Fibroblast of skin of back (primary cell): Measurements from ENCODE around the gene MIP. TPM values are rescaled to one million over a fixed set of nuclear protein-coding genes. Genes with fewer than 3 reads are reported as not detected.
A peak's percentile ranks its signal among the peaks of the same experiment; 100 is the strongest.
"Not testable (repeated sequence)": the region's sequence is repeated elsewhere in the genome, so short reads cannot be mapped to it uniquely, and the experiment has no call there.

Experiments used
- DNase-seq: peaks from one replicate; pipeline ENCODE4 v3.0.0-alpha.2; 2013
- polyA plus RNA-seq, 2 experiments: library from polyadenylated mRNA; unstranded; fragments of 120-200 nt; gene quantifications; one replicate each; pipeline ENCODE4 v1.2.1, GENCODE V29; 2013; ENCODE audit not compliant: insufficient read length in 2 of 2

Gene MIP
- not detected for polyA plus RNA-seq (2013, experiment 1 of 2; ENCODE audit: insufficient read length)
- not detected for polyA plus RNA-seq (2013, experiment 2 of 2; ENCODE audit: insufficient read length)

DNA sequence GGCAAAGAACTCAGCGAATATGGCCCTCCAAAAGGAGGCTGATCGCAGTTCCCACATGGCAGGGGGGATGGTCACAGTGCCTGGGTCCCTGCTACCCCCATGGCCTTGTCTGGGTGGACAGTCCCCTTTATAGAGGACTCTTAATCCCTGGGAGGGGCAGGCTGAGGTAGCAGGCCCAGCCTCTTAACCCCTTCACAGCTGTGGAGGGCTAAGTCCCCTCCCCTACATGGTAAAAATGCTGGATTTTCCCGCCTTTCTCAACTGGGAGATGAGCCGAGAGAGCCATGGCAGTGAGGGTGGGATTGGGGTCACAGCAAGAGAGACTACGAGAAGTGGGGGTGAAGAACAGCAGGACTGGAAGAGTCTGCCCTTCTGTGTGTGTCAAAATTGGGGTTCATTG lies at the start of gene MIP:
MIP (minus strand) TSS at position 101 of the 400 bp plus-strand sequence; CDS start at position 57, 44 bp downstream.
- DNase-seq, result no peak

DNA sequence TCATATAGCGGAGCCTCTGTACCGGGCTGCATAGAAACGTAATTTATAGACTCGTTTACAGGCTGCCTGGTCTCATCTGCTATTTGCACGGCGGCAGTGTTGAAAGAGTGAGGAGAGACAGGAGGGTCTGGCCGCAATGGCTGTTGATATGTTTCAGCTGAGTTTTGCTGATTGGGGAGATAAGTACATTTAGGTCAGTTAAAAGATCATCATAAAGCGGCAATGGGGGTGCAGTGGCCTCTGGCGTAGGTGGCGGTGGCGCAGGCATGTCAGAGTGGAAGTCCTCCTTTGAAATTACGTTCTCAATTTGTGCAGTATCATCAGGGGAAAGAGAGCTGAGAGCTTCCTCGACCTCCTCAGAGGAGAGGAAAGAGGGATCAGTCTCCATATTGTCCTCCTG lies 45.4 kb upstream of the MIP start:
- not testable (repeated sequence) for DNase-seq

DNA sequence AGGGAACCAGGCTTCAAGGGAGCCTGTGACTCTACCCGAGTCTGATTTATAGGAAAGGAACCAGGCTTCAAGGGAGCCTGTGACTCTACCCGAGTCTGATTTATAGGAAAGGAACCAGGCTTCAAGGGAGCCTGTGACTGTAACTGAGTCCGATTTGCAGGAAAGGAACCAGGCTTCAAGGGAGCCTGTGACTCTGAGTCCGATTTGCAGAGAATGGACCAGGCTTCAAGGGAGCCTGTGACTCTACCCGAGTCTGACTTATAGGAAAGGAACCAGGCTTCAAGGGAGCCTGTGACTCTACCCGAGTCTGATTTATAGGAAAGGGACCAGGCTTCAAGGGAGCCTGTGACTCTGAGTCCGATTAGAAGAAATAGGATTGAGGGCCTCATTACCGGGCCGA lies 45.0 kb upstream of the MIP start:
- DNase-seq, result not testable (repeated sequence)

DNA sequence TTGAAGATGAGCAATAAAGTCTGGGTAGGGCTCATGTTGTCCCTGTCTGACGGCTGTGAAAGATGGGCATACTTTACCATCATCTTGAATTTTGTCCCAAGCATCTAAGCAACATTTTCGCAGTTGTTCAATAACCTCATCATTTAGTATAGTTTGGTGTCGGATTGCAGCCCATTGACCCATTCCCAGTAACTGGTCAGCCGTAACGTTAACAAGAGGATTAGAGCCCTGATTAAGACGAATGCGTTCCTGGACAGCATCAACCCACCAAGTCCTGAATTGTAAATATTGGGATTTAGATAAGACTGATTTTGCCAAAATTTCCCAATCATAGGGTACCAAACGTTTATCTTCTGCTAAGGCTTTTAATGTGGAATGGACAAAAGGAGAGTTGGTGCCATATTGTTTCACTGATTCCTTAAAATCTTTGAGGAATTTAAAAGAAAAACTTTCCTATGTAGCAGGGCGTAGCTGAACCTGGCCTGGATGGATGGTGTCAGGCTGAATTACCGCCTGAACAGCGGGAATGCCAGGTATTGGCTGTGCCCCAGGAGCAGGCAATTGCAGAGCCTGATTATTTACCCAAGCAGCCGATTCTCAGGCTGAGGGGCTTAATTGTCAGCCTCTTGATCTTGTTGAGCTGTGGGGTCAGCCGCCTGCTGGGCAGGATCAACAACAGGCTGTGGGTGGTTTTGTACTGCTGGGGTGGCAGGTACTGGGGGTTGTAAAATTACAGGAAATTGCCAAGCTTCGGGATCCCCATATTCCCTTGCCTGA lies 43.9 kb upstream of the MIP start:
- not testable (repeated sequence) for DNase-seq

DNA sequence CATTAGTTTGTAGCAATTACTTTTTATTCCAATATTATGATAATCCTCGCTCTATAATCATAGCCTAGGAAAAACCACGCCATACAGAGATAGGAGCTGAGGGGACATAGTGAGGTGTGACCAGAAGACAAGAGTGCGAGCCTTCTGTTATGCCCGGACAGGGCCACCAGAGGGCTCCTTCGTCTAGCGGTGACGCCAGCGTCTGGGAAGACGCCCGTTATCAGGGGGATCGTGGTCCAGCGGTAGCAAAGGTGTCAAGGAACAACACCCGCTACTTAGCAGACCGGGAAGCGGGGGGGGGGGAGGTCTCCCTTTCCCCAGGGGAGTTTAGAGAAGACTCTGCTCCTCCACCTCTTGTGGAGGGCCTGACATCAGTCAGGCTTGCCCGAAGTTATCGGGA lies 42.2 kb upstream of the MIP start:
- peak; percentile 34 for DNase-seq

DNA sequence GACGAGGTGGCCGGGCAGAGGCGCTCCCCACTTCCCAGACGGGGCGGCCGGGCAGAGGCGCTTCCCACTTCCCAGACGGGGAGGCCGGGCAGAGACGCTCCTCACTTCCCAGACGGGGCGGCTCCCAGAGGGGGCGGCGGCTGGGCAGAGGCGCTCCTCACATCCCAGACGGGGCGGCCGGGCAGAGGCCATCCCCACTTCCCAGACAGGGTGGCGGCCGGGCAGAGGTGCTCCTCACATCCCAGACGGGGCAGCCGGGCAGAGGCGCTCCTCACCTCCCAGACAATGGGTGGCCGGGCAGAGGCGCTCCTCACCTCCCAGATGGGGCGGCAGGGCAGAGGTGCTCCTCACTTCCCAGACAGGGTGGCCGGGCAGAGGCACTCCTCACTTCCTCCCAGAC lies 40.0 kb upstream of the MIP start:
- DNase-seq, result not testable (repeated sequence)

DNA sequence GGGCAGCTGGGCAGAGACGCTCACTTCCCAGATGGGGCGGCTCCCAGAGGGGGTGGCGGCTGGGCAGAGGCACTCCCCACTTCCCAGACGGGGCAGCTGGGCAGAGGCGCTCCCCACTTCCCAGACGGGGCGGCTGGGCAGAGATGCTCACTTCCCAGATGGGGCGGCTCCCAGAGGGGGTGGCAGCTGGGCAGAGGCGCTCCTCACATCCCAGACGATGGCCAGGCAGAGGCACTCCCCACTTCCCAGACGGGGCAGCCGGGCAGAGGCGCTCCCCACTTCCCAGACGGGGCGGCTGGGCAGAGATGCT lies 39.6 kb upstream of the MIP start:
- not testable (repeated sequence) for DNase-seq

DNA sequence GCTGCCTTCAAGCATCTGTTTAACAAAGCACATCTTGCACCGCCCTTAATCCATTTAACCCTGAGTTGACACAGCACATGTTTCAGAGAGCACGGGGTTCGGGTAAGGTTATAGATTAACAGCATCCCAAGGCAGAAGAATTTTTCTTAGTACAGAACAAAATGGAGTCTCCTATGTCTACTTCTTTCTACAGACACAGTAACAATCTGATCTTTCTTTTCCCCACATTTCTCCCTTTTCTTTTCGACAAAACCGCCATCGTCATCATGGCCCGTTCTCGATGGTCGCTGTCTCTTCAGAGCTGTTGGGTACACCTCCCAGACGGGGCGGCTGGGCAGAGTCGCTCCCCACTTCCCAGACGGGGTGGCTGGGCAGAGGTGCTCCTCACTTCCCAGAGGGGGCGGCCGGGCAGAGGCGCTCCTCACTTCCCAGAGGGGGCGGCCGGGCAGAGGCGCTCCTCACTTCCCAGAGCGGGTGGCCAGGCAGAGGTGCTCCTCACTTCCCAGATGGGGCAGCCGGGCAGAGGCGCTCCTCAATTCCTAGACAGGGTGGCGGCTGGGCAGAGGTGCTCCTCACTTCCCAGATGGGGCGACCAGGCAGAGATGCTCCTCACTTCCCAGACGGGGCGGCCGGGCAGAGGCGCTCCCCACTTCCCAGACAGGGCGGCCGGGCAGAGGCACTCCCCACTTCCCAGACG lies 39.1 kb upstream of the MIP start:
- DNase-seq, result not testable (repeated sequence)

DNA sequence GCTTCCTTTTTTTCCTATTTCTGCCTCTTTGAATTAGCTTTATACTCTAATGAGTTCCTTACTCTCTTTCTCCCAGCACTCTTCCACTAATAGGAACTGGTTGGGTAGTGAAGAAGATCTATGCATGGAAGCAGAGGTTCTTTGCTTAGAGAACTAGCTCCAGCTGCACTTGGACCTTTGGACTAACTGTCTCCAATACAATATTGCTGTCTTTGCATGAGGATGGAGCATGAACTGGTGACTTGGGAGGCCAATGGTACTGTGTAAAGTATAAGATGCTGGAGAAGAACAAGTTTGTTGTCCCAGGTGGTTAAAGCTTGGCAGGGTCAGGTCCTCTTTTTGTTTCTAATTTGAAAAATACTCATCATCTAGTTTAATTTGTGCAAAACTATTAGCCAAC lies 35.9 kb upstream of the MIP start:
- DNase-seq, result no peak

DNA sequence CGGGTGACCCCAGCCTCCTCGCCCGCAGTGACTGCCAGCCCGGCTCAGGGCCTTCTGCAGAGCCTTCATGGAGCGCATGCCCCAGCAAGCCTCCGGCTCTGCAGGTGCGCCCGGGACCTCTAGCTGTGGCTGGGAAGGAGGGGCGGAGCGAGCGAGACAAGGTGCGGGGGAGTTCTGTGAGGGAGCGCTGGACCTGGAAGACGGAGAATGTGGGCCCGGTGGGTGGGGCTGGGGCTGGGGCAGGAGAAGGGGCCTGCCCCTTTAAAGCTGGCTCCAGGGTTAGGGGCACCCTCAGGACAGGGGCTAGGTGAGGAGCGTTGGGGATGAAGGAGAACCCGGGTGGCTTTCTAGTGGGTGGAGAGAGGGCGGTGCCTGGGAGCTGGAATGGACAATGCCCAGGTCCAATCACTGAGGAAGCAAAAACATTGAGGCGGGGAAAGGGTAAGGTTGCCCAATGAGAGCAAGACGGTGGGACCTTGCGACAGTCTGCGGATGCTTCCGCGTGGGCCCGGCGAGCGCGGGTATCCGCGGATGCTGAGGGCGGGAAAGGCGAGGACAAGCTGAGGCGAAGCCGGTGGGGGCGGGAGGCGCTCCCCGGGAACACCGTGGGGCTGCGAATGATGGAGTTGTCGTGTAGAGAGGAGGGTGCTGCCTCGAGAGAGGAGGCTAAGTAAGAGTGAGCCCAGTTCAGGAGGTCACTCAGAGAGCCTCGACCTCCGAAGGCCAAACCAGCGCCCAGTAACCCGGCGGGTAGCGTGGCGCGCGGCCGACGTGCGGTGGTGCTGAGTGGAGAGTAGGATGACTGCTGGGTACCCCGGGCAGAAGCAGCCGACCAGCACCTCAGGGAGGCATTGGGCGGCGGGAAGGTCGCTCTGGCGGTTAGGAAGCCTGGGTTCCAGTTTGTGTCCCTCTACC lies 33.8 kb upstream of the MIP start, which contains the start of gene GLS2:
GLS2 (minus strand) TSS at position 121 of the 915 bp plus-strand sequence; CDS start at position 78, 43 bp downstream.
- DNase-seq, result peak; percentile 73

DNA sequence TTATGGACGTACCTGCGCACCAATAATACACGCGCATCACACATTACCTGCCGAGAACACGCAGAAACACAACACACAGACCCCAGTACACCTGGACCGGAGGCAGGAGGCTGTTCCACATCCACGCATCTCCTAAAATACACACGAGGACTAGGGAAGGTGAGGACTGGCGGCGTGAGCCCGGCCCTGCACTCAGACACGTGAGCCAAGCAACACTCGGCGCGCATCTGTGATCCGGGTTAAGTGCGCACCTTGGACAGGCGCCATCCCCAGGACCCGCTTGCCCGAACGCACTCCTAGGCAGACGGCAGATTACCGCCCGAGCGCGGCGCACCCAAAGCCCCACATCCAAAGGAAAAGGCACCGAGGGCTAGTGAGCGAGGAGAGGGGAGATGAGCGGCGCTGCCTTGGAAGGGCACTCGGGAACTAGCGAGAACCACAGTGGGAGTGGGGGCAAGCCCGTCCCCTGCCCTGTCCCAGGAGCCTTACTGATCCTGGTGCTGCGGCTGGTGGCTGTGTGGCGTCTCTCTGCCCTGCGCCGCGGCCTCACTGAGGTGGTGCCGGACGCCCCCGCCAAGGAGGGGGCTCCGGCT lies 33.1 kb upstream of the MIP start:
- DNase-seq, result no peak

DNA sequence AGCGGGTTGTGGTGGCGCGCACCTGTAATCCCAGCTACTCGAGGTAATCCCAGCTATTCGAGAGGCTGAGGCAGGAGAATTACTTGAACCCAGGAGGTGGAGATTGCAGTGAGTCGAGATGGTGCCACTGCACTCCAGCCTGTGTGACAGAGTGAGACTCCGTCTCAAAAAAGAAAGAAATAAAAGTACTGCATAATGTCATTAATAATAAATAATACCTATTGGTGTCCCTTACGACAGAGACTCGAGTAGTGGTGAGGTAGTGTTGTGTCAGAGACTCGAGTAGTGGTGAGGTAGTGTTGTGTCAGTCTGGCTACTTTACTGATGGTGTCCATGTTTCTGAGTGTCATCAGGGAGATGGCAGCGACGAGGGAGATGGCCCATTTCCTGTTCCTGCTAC lies 32.2 kb upstream of the MIP start:
- no peak for DNase-seq

DNA sequence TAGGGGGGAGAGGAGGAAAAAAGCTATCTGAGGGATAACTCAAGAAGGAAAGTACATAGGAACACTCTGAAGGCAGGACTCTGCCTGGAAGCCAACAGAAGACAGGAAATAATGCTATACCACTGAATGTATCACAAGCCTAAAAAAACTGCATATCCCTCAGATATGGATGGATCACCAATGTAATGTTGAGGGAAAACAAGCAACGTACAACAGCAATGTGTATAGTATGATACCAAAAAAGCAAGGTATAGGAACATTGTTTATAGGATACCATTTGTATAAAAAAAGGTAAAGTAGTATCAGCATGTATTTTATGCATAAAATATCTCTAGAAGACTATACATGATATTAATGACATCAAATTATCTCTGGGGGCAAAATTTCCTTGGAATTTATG lies 30.1 kb upstream of the MIP start:
- no peak for DNase-seq

DNA sequence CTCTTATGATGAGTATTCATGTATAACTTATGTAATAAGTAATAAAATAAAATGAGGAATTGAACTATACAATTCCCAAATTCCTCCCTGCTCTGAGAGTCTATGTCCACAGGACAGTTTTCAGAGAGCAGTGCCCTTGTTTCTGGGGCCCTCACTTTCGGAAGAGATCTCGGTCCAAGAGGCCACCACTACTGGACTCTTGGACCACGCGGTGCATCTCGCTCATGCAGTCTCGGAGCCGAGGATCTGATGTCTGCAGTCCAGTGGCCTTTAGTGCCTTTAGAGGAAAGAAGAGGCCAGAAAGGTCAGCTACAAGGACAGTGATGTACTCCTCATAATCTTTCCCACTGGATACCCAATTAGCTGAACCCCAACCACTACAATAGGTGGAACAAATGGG lies 25.2 kb upstream of the MIP start:
- no peak for DNase-seq

DNA sequence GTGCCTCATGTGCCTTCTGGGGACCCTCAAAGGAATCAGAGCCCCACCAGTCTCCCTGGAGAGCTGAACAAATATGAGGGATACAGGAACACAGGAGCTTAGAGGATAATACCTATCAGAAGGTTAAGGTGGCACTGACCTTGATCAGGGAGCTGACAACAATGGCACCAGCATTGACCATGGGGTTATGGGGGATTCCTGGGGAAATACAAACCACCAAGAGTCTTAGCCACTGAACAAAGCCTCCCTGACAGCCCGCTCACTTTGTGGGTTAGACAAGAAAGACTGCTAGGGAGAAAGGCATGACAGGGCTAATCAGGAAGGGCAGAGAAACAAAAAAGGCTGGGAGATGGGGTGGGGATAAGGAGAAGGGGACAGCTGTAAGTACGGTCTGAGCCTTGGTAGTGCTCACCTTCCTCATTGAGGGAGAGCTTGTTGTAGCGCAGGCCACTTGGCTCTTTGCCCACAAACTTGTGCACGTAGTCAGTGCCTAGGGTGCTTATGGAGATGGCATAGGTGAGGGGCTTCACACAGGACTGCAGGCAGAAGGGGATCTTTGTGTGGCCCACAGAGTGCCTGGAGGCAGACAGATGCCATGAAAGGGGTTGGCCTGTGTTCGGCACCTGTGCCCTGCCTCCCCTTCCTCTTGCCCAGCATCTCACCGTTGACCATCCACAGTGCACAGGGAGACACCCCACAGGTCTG lies 23.2 kb upstream of the MIP start:
- no peak for DNase-seq

DNA sequence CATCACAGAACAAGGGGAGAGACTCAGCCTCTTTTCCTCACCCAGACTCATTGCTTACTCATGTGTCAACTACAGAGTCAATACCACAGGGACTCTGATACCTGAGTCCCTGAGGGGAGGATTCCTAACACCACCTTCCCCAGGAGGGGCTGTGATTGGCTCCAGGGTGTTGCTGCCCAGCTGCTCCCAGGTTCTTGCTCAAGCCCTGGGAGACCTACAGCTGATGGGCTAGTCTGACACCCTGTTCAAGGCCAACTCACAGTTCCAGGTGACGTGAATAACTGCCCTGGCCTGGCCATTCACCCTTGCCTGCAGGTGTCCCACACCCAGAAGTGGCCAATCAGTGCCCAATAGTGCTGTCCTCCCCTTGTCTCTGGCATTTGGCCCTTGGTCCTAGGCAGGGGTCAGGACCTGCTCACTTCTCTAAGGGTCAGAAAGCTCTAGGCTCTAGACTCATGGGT lies 22.5 kb upstream of the MIP start:
- no peak for DNase-seq

DNA sequence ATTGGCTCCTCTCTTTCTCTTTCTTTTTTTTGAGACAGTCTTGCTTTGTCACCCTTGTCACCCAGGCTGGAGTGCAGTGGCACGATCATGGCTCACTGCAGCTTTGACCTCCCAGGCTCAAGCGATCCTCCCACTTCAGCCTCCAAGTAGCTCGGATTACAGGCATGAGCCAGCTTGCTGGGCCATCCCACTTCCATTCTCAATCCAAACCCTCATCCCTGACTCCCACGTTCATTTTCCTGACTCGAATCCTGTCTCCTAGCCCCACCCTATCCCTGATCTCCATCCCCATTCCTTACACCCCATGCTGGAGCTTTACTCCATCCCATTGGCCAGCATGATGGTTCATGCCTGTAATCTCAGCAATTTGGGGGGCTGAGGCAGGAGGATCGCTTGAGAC lies 21.7 kb upstream of the MIP start:
- no peak for DNase-seq

DNA sequence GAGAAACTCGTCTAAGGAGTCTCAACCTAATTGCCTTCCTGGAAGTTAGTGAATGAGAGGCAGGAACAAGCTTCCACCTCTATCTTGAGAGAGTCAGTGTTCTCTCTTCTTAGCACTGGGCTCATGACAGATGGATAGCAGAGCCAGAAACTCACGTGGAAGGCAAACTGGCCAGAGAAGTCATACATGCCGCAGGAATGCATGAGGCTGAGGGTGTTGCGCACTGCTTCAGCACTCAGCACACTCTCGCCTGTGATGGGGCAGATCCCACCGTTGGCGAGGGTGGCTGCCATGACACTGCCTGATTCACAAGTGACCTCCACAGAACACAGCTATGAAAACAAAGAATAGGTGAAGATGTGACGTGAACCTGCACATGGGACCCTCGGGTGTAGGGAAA lies 19.9 kb upstream of the MIP start:
- DNase-seq, result no peak

DNA sequence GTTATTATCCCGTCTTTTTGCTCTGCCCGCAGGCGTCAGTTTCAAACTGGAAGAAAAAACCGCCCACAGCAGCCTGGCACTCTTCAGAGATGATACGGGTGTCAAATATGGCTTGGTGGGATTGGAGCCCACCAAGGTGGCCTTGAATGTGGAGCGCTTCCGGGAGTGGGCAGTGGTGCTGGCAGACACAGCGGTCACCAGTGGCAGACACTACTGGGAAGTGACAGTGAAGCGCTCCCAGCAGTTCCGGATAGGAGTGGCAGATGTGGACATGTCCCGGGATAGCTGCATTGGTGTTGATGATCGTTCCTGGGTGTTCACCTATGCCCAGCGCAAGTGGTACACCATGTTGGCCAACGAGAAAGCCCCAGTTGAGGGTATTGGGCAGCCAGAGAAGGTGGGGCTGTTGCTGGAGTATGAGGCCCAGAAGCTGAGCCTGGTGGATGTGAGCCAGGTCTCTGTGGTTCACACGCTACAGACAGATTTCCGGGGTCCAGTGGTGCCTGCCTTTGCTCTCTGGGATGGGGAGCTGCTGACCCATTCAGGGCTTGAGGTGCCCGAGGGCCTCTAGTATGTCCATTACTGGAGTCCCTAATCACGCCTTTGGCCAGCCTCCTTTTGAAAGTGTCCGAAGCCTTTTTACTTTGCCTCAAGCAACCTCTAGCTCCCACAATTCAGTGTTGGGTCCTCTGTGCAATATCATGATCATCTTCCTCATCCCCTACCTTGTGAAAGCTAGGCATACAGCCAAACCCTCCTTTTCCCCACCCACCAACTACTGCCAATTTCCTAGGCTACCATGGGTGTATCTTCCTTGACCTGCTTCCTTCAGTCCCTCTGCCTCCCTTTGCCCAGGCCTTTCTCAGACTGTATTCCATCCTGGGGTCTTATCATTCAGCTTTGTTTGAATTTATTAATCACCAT lies 14.8 kb upstream of the MIP start:
- no peak for DNase-seq

DNA sequence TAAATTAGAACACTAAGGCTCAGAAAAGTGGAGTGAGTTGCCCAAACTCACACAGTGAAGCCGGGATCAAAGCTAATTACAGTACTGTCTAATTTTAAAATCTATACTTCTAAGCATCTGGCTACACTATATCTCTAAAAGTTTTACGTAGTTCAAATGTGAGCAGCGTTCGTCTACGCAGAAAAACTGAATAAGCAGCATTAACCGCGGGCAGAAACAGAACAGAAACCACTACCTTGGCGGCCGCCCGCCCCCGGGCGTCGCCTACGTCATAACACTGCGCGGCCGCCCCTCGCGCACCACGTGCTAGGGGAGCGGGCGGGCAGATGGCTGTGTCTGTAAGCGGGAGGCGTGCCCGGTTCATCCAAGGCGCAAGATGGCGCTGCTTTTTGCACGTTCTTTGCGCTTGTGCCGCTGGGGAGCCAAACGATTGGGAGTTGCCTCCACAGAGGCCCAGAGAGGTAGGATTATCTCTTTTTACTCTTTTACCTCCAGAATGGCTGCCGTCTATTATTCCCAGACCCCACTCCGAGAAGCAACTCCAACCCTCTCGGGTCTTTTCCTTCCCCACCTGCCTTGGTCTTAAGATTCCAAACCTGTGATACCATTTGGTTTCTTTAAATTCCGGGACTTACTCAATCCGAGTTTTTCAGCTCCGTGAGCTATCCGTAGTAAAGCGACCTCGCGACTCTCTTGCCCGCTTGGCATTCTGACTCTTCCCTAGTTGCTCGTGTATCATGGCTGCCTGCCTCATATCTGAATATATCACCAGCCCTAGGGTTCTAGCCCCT lies 14.0 kb upstream of the MIP start, which contains the start of gene SPRYD4:
SPRYD4 (plus strand) TSS at position 363 of the 791 bp plus-strand sequence; CDS start at position 377, 14 bp downstream.
- peak; percentile 91 for DNase-seq
